Adrenal gland (tissue), 5 donors: ENCODE measurements around the gene CES4A.

Source experiments
- POLR2A ChIP-seq, 2 donors: fragments of 450-650 bp; IDR thresholded peaks; one replicate each; pipeline ENCODE4 v1.6.1; 2017; ENCODE audit warnings: antibody characterized with exemption in 2 of 2, mild to moderate bottlenecking in 2 of 2, moderate library complexity in 1 of 2
- TF ChIP-seq, protein P1 (sequence below), 6 experiments: fragments of 450-650 bp in 4 of 6; fragments of 200-600 bp in 2 of 6; sonication (generic) in 1 of 6; IDR thresholded peaks; 1 replicate in 5 of 6; 2 replicates in 1 of 6; pipeline versions ENCODE4 v1.5.1 to v1.8.0; 2016 to 2021; ENCODE audit warnings: antibody characterized with exemption in 6 of 6, mild to moderate bottlenecking in 2 of 6, moderate library complexity in 1 of 6
- donor health status: DM: no; HTN: no; CAD: no.

DNA sequence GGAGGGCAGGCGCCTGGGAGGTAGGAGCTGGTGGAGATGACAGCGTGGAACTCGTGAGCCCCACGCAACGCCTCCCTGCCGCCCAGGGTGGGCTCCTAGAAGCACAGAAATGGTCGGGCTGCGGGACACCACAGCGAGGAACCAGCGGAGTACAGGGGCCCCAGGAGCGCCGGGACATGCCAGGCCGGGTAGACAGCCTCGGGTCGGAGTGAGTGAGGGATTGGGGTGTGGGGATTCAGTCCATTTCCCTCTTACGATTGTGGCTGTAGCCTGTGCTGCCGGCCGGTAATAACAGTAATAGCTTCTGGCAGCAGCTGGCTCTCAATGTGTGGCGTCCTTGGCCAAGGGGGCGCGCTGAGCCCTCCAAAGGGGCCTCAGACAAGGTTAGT is 39.6 kb upstream of the CES4A start:
- TF ChIP-seq, protein P1, sequence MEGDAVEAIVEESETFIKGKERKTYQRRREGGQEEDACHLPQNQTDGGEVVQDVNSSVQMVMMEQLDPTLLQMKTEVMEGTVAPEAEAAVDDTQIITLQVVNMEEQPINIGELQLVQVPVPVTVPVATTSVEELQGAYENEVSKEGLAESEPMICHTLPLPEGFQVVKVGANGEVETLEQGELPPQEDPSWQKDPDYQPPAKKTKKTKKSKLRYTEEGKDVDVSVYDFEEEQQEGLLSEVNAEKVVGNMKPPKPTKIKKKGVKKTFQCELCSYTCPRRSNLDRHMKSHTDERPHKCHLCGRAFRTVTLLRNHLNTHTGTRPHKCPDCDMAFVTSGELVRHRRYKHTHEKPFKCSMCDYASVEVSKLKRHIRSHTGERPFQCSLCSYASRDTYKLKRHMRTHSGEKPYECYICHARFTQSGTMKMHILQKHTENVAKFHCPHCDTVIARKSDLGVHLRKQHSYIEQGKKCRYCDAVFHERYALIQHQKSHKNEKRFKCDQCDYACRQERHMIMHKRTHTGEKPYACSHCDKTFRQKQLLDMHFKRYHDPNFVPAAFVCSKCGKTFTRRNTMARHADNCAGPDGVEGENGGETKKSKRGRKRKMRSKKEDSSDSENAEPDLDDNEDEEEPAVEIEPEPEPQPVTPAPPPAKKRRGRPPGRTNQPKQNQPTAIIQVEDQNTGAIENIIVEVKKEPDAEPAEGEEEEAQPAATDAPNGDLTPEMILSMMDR (IDR thresholded peaks at IDR 0.05), result no peak
- no peak for TF ChIP-seq POLR2A (IDR thresholded peaks at IDR 0.05)
